Fibroblast of gingiva (primary cell): ENCODE data around the gene CLASP1.
"Not testable (repeated sequence)": the region's sequence is repeated elsewhere in the genome, so short reads cannot be mapped to it uniquely, and the experiment has no call there.

Experiments
- DNase-seq: peaks from one replicate; pipeline ENCODE4 v3.0.0-alpha.2; 2011; ENCODE audit warnings: low read depth

Gene CLASP1

GRCh38 chr2:121374412-121375075 lies 274.7 kb downstream of the CLASP1 start:
- not testable (repeated sequence) for DNase-seq

DNA sequence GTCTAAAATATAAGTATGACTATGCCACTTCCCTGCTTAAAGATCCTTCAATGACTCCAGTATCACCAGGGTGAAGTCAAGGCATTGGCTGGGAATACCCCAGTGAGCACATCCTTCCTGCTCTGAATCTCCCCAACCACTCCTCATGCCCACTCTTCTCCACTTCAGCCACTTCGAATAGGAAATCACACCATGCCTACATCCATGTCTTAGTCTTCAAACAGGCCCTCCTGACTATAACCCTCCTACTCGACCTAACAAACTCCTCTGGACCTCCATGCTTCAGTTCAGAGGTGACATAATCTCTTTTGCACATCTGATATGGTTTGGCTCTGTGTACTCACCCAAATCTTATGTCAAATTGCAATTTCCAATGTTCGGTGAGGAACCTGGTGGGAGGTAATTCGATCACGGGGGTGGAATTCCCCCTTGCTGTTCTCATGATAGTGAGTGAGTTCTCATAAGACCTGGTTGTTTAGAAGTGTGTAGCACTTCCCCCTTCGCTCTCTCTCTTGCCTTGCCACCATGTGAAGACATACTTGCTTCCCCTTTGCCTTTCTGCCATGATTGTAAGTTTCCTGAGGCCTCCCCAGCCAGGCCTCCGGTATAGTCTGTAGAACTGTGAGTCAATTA lies 276.4 kb downstream of the CLASP1 start:
- no peak for DNase-seq

- no peak for DNase-seq
Measured at GRCh38 chr2:121372082-121372481, 277.2 kb downstream of the CLASP1 start.

DNA sequence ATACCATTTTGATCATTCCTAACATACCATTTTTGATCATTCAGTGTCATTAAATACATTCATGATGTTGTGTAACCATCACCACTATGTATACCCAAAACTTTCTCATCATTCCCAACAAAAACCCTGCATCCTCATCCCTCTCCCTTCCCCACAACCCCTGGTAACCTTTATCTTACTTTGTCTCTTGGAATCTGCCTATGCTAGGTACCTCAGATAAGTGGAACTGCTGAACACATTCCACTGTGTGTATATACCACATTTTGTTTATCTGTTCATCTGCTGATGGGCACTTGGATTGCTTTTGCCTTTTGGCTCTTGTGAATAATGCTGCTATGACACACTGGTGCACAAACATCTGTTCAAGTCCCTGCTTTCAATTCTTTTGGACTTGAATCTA lies 280.4 kb downstream of the CLASP1 start:
- no peak for DNase-seq

GRCh38 chr2:121368155-121368554 lies 281.1 kb downstream of the CLASP1 start:
- no peak for DNase-seq

DNA sequence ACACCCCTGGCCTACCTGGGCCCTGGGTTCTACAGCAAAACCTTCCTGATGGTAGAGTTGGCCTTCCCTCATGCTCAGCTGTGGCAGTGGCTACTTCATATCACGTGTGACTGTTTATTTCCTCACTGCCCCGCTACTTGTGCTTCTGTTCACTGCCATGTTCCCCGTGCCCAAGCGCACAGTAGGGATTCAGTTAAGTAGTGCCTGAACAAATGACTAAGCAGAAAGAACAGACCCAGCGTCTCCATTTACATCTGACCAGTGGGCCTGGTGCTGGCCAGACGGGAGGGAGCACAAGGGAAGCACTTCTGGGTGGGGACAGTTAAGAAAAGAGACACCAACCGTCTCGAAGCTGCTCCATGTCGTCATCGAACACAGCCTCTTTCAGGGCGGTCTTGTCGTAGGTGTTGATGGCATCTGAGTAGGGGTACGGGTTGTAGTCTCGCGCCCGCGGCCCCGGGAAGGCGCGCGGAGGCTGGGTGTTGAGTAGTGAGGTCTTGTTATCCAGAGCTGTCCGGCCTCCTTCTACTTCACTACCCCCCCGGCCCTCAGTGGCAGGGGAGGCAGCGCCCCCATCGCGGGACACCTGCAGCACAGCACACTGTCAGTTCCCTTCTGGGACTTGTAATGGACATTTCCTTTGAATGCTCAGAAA lies 281.9 kb downstream of the CLASP1 start:
- no peak for DNase-seq

- DNase-seq: no peak
Measured at GRCh38 chr2:121366040-121366439, 283.2 kb downstream of the CLASP1 start.

DNA sequence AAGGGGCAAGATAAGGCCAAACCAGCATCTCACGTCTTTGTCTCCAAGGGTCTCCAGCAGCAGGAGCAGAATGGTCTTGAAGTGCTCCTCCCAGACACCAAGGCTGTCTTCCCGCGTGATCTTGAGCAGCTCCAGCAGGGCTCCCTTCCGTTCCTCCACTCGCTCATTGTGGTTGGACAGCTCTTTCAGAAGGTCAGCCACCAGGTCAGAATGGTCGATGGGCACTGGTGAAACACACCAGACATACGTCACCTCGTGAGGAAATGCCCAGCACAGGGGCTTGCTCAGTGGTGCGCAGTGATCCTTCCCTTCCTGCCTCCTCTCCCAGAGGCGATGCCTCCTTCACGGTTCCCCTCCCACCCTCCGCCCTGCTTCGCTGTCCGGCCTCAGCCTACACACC lies 284.2 kb downstream of the CLASP1 start:
- no peak for DNase-seq

GRCh38 chr2:121363632-121364420 lies 285.4 kb downstream of the CLASP1 start:
- peak; percentile 66 for DNase-seq

DNA sequence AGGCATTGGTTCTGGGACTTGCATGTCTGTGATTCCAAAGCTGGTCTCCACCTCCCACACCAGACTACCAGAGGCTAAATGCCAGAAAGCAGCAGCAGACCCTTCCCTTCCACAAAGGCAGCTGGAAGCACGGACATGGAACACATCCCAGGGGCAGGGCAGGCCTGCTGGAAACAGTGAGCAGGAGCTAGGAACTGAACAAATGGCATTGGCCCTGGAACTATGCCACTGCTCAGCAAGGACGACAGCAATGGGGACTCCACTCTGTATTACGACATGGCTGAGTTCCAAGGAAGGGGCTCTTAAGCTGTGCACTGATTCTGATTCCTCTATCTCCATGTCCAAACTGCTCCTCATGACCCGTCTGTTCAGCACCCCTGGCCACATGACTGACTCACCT lies 286.5 kb downstream of the CLASP1 start:
- no peak for DNase-seq

DNA sequence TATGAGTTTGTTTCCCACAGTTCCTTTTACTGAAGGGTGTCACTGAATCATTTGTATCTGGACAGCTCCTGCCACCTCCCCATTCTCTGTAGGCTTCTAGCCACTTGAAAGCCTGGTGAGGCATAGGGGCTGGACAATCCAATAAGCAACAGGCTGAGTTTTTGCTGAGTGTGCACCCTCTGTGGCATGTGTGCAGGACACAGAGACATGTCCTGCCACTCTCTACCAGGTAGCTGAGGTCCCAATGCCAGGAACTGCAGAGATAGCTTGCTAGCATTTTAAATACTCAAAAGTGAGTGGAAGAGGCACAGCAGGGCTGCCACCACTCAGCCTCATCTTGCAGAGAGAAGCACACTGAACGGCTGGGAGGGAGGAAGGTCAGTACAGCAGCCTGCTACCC lies 287.0 kb downstream of the CLASP1 start:
- no peak for DNase-seq

DNA sequence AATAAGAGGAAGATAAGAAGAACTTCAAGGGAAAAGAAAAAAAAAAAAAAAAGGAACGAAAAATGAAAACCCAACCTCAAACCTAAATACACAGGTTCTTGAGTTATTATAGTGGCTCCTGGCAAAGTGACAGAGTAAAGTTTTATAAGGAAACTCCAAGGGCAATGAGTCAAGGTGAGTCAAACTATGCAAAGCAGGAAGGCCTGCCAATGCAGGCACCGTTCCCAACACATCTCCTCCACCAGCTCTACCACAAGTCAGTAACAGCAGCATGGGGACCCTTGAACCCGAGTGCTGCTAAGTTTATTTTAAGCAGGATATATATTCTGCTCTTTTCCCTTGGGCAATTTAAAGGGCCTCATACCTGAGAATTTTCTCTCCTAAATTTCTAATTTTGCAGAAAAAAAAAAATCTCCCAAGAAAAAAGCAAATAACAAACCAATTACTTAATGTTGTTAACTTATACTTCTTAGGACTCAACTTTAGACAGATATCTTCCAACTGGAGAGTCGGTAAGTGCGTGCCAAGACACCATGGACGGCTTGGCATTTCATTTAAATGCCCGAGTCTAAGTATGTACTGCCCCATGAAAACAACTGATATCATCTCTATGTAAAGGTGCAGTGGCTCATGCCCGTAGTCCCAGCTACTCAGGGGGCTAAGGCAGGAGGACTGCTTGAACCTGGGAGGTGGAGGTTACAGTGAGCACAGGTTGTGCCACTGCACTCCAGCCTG lies 288.5 kb downstream of the CLASP1 start:
- DNase-seq: no peak

GRCh38 chr2:121359716-121360565 lies 289.3 kb downstream of the CLASP1 start:
- DNase-seq: no peak

DNA sequence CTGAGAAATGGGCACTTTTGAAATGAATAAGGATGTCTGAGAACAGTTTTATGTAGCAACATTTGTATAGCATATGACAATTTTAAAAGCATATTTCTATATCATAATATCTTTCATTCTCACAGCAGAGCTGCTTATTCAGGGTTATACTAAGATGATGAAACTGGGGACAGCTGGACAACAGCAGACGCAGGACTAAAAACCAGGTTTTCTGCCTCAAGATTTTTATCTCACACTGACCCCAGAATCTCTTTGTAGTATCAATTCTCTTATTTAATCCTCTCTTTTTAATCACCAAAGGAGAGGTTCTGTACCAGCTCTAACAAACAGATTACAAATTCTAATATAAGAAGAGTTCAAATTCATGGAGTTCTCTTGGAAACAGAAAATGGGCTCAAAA lies 290.1 kb downstream of the CLASP1 start:
- no peak for DNase-seq

DNA sequence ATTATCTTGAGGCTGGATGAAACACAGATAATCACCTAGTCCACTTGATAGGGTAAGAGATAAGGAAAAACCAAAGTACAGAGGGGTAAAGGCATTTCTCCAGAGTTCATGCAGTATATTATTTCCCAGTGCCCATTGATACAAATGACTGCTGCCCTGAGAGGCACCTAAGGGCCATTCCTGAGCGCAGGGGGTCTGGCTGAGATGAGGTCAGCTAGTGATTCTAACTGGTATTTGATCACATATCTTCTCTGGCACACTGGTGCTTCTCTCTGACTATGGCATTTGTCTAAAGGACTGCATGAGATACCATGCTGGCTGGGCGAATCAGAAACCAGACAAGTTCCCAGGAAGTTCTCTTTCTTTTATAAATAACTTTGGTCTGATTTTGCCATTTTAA lies 291.0 kb downstream of the CLASP1 start:
- DNase-seq: no peak

DNA sequence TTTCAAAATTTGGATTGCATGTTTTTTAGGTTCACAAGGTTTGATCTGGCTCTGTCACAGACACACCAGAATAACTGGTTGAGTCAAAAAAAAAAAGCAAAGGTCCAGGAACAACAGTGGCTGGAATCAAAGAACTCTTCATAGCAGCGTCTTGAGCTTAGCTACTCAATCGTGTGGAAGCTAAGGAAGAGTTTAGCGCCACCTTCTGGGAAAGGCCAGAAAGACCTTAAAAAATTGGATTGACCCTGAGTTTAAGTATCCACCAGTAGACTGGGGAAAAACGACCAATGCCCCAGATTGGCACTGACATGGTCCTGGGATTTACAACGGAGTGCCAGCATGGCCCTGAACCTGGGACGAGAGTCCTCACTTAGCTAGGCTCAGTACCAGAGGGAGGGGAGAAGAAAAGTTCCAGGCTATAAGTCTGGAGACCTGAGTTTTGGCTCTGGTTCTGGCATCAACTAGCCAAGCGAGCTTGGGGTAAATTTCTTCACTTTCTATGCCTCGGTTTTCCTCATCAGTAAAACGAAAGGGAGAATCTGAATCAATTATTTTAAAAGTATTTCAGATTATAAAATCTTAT lies 293.1 kb downstream of the CLASP1 start:
- peak; percentile 64 for DNase-seq

GRCh38 chr2:121355488-121355887 lies 293.8 kb downstream of the CLASP1 start:
- peak; percentile 30 for DNase-seq

- DNase-seq: no peak
Measured at GRCh38 chr2:121351521-121352318, 297.5 kb downstream of the CLASP1 start.

DNA sequence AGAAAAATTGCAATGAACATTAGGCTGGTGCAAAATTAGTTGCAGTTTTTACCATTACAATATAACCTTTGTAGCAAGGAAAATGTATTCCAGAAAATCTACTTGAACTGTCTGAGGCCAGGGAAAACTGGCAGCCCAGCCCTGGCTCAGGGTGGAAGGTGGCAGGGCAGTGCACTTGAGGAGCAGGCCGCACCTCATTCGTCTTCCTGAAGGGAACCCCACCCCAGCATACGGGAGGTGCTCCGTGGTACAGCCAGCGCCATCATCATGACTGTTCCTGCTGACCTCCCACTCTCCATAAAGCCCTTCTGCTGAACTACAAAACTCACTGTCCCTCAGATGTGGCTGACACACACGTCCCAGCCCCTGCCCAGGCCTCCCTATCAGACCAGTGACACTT lies 298.4 kb downstream of the CLASP1 start:
- no peak for DNase-seq

DNA sequence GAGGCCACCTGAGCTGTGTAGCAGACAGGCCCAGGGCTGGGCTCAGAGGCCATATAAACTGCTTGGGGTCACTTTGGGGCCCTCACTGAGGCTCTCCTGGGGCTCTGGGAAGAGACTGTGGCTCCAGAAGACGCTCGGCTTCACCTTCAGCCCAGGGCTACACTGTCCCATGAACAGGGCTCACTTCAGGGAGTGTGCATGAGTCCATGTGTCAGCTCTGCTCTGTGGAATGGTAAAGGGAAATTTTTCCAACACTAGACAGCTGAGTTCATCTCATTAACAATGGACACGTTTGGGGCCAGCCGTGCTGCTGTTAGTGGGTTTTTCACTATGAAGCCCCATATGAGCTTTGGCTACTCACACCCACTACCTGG lies 298.9 kb downstream of the CLASP1 start:
- no peak for DNase-seq
